Psoas muscle (tissue), 8 donors: ENCODE results near the gene DTD1. TPM values are rescaled to one million over a fixed set of nuclear protein-coding genes. Genes with fewer than 3 reads are reported as not detected.

ENCODE experiments used
- ATAC-seq, 4 donors: fragments of 200-7000 bp; cut with Tn5 transposase; one replicate each; pipeline ENCODE4 v1.9.1; 2020; ENCODE audit warnings: moderate library complexity in 3 of 4, mild to moderate bottlenecking in 2 of 4
- DNase-seq, 2 donors: peaks; one replicate each; pipeline ENCODE4 v3.0.0-alpha.2; 2020
- H3K27ac ChIP-seq: fragments of 200-600 bp; one replicate; pipeline ENCODE4 v1.8.0; 2022
- H3K27me3 ChIP-seq, 3 donors: fragments of 200-600 bp in 1 of 3; one replicate each; pipeline versions ENCODE4 v1.6.1 to v1.8.0; 2013 to 2022; ENCODE audit warnings: low read length in 2 of 3, mild to moderate bottlenecking in 2 of 3, moderate library complexity in 1 of 3; ENCODE audit not compliant: insufficient read depth in 3 of 3
- H3K36me3 ChIP-seq, 2 donors: fragments of 200-600 bp in 1 of 2; one replicate each; pipeline versions ENCODE4 v1.6.1 to v1.8.0; 2013 to 2022; ENCODE audit warnings: low read depth in 1 of 2, mild to moderate bottlenecking in 1 of 2, moderate library complexity in 1 of 2; ENCODE audit not compliant: insufficient read depth in 1 of 2
- H3K4me1 ChIP-seq: fragments of 200-600 bp; one replicate; pipeline ENCODE4 v1.8.0; 2022
- H3K4me3 ChIP-seq: fragments of 200-600 bp; one replicate; pipeline ENCODE4 v1.8.0; 2022; ENCODE audit warnings: mild to moderate bottlenecking
- H3K9me3 ChIP-seq: fragments of 200-600 bp; one replicate; pipeline ENCODE4 v1.8.0; 2022
- CTCF ChIP-seq: fragments of 200-600 bp; IDR thresholded peaks from one replicate; pipeline ENCODE4 v1.8.0; 2022; ENCODE audit warnings: antibody characterized with exemption
- WGBS, 3 donors: extraction: QIAGEN DNeasy Blood & Tissue Kit; methylation state at CpG; one replicate each; pipeline versions ENCODE4 v1.1.6 to v1.1.7; 2013; 5-methylcytosine and 5-hydroxymethylcytosine counted together
- intact Hi-C, 2 donors: fragments of 100-400 bp; cut with DNase I; formaldehyde crosslinking; loops; one replicate each; pipeline versions ENCODE4 v1.11.0 to v1.14.2; 2022
- polyA plus RNA-seq, 3 donors: library from polyadenylated mRNA; stranded (reverse); fragments of 200-250 nt; gene quantifications; one replicate each; pipeline ENCODE4 v1.2.3, GENCODE V29; 2013
- total RNA-seq, 4 donors: library from RNA; stranded (reverse); fragmentation: NEBNext Ultra II Directional in 2 of 4; extraction: Animal tissue kit (Norgen Biotek cat#: 25700) in 2 of 4; gene quantifications; one replicate each; pipeline versions ENCODE4 v1.2.1 to v1.2.4, GENCODE V29; 2021 to 2023
- donor health status: healthy with polysubstance abuse.
- donor health status: DM: no; HTN: no; CAD: no; lungs with moderate emphysema.
- donor health status: Bipolar disorder and iron deficiency.
- donor health status: healthy.
- donor health status: DM: yes; HTN: yes; CAD: no.
- donor health status: DM: no; HTN: no; CAD: no.
- donor health status: DM: no; HTN: no; CAD: no.
- donor health status: DM: yes; HTN: yes; CAD: no.

Gene DTD1
- total and polyA plus RNA-seq, 7 donors = 12.4 to 20.7 (median 18.2) TPM

GRCh38 chr20:18801516-18801915 lies 213.7 kb downstream of the DTD1 start:
- Histone ChIP-seq H3K27ac (no peak overlapping the region), H3K4me3 (no peak overlapping the region), H3K9me3 (peaks cover 1% of the 10 kb centered on the region), H3K4me1 (no peaks in the 10 kb centered on the region), H3K36me3 (no peaks in the 10 kb centered on the region), H3K27me3 (no peaks in the 10 kb centered on the region)
- DNase-seq = no peak
- no peak for TF ChIP-seq CTCF
- 88 to 95% (median 89%) methylated on average over 2 of the region's 2 CpGs for WGBS, 3 donors
- intact Hi-C loops = no loop called here
- ATAC-seq = no peak

DNA sequence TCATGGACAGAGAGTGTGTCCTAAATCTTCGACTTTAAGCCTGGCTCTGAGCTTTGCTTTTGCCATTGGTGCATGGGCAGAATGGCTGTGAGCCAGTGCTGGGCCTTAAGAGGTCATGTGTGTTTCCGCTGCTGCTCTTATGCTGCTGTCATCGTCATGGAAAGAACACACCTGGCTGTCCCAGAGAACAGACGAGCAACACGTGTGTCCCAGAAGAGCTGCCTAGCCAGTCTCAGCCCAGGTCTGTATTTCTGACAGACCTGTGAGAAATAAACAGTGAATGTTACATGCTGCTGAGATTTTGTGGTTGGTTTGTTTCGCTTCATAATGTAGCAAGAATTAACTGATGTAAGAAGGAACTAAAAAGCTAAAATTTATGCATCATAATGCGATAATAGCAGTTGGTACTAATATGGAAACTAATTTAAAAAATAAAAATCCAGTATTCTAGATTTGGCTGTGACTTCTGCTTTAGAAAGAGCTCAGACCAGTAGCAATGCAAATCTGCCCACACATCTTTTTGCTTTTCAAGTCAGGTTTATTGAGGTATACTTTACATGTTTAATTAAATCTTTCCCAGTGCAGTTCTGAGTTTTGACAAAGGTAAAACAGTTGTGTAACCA lies 214.3 kb downstream of the DTD1 start:
- no peaks in the 10 kb centered on the region for H3K4me1 ChIP-seq

GRCh38 chr20:18805881-18806280 lies 218.0 kb downstream of the DTD1 start:
- intact Hi-C loops = no loop called here
- Histone ChIP-seq H3K9me3 (no peaks in the 10 kb centered on the region), H3K4me3 (no peak overlapping the region), H3K36me3 (no peaks in the 10 kb centered on the region), H3K27ac (no peak overlapping the region), H3K27me3 (no peaks in the 10 kb centered on the region), H3K4me1 (no peaks in the 10 kb centered on the region)
- no peak for TF ChIP-seq CTCF
- no peak for ATAC-seq
- DNase-seq = no peak
- 55 to 73% (median 68%) methylated on average over 4 of the region's 4 CpGs for WGBS, 3 donors

More for the DNA sequence above, 214.3 kb downstream of the DTD1 start:
- H3K36me3 ChIP-seq = no peaks in the 10 kb centered on the region
- intact Hi-C loops = no loop called here
- no peaks in the 10 kb centered on the region for H3K9me3 ChIP-seq
- H3K27ac ChIP-seq = no peak overlapping the region
- TF ChIP-seq CTCF = no peak
- H3K4me3 ChIP-seq = no peak overlapping the region
- WGBS, 3 donors = 64 to 70% (median 69%) methylated on average over 7 of the region's 7 CpGs
- no peak for DNase-seq
- ATAC-seq = no peak
- no peaks in the 10 kb centered on the region for H3K27me3 ChIP-seq

- ATAC-seq (no peak), DNase-seq (no peak)
- intact Hi-C loops = no loop called here
- Histone ChIP-seq H3K9me3 (no peaks in the 10 kb centered on the region), H3K27me3 (no peaks in the 10 kb centered on the region), H3K27ac (no peak overlapping the region), H3K4me3 (no peak overlapping the region), H3K36me3 (no peaks in the 10 kb centered on the region), H3K4me1 (no peaks in the 10 kb centered on the region)
- 36 to 53% (median 43%) methylated on average over 3 of the region's 3 CpGs for WGBS, 3 donors
- TF ChIP-seq CTCF = no peak
Measured at GRCh38 chr20:18808712-18809111, 220.9 kb downstream of the DTD1 start.

GRCh38 chr20:18811186-18811585 lies 223.3 kb downstream of the DTD1 start:
- Histone ChIP-seq H3K4me1 (no peaks in the 10 kb centered on the region), H3K36me3 (no peaks in the 10 kb centered on the region), H3K27me3 (no peaks in the 10 kb centered on the region), H3K9me3 (no peaks in the 10 kb centered on the region), H3K4me3 (no peak overlapping the region), H3K27ac (no peak overlapping the region)
- no peak for DNase-seq
- no peak for ATAC-seq
- TF ChIP-seq CTCF = no peak
- WGBS, 3 donors = 76 to 84% (median 76%) methylated on average over 6 of the region's 6 CpGs
- intact Hi-C loops = no loop called here
